GM19043 (cell line): ENCODE data around the gene MTHFD1.

Experiments
- ATAC-seq: cut with Tn5 transposase; IDR thresholded peaks from one replicate; pipeline ENCODE4 v1.9.1; 2021; ENCODE audit warnings: low read depth; ENCODE audit not compliant: unreplicated experiment

The MTHFD1 gene

GRCh38 chr14:64405295-64405694, 17.1 kb downstream of the MTHFD1 start:
- no peak for ATAC-seq

- no peak for ATAC-seq
Measured at GRCh38 chr14:64407329-64407728, 19.2 kb downstream of the MTHFD1 start.

- ATAC-seq = no peak
Measured at GRCh38 chr14:64409126-64409920, 21.2 kb downstream of the MTHFD1 start.

- ATAC-seq = no peak
Measured at GRCh38 chr14:64410084-64410774, 22.1 kb downstream of the MTHFD1 start.

- ATAC-seq = no peak
Measured at GRCh38 chr14:64411001-64411400, 22.8 kb downstream of the MTHFD1 start.

- no peak for ATAC-seq
Measured at GRCh38 chr14:64412237-64412636, 24.1 kb downstream of the MTHFD1 start.

GRCh38 chr14:64416348-64416932, 28.3 kb downstream of the MTHFD1 start:
- ATAC-seq = no peak

GRCh38 chr14:64417055-64417770, 29.1 kb downstream of the MTHFD1 start:
- no peak for ATAC-seq

- ATAC-seq = no peak
Measured at GRCh38 chr14:64417771-64418125, 29.6 kb downstream of the MTHFD1 start.

GRCh38 chr14:64419003-64419402, 30.9 kb downstream of the MTHFD1 start:
- no peak for ATAC-seq

- no peak for ATAC-seq
Measured at GRCh38 chr14:64421166-64421565, 33.0 kb downstream of the MTHFD1 start.

- ATAC-seq = no peak
Measured at GRCh38 chr14:64422005-64422404, 33.9 kb downstream of the MTHFD1 start.

GRCh38 chr14:64422756-64423155, 34.6 kb downstream of the MTHFD1 start:
- no peak for ATAC-seq

- ATAC-seq = no peak
Measured at GRCh38 chr14:64423987-64424386, 35.8 kb downstream of the MTHFD1 start.

GRCh38 chr14:64434528-64434927, 46.4 kb downstream of the MTHFD1 start:
- no peak for ATAC-seq

- no peak for ATAC-seq
Measured at GRCh38 chr14:64438181-64438841, 50.2 kb downstream of the MTHFD1 start.

- ATAC-seq = no peak
Measured at GRCh38 chr14:64439141-64439540, 51.0 kb downstream of the MTHFD1 start.

- no peak for ATAC-seq
Measured at GRCh38 chr14:64440494-64440893, 52.3 kb downstream of the MTHFD1 start.

- ATAC-seq = no peak
Measured at GRCh38 chr14:64442300-64442988, 54.3 kb downstream of the MTHFD1 start.

- ATAC-seq = no peak
Measured at GRCh38 chr14:64444140-64444539, 56.0 kb downstream of the MTHFD1 start.
